Kidney epithelial cell (primary cell): ENCODE measurements around the gene CHI3L1. TPM values are rescaled to one million over a fixed set of nuclear protein-coding genes. Genes with fewer than 3 reads are reported as not detected.
"Not testable (repeated sequence)": the region's sequence is repeated elsewhere in the genome, so short reads cannot be mapped to it uniquely, and the experiment has no call there.

ENCODE experiments used
- DNase-seq: peaks from one replicate; pipeline ENCODE4 v3.0.0-alpha.2; 2010; ENCODE audit warnings: low read depth
- H3K27me3 ChIP-seq: 2 replicates; pipeline ENCODE4 v1.6.0; 2011; ENCODE audit warnings: low read length; ENCODE audit not compliant: control insufficient read depth, insufficient read depth
- H3K36me3 ChIP-seq: 2 replicates; pipeline ENCODE4 v1.5.1; 2011; ENCODE audit warnings: low read length; ENCODE audit not compliant: control insufficient read depth, insufficient read depth
- H3K4me3 ChIP-seq: 2 replicates; pipeline ENCODE4 v1.5.1; 2011; ENCODE audit warnings: low read depth, mild to moderate bottlenecking, control low read depth, low read length
- total RNA-seq: library from RNA; depleted of rRNA; stranded (reverse); fragments of >200 nt; gene quantifications from 2 replicates; pipeline ENCODE4 v1.2.3, GENCODE V29; 2015
- TF ChIP-seq, protein P1 (sequence below): IDR thresholded peaks from 2 replicates; pipeline ENCODE4 v1.5.1; 2011; ENCODE audit warnings: mild to moderate bottlenecking, moderate library complexity, low read length, control low read depth, inconsistent platforms; ENCODE audit not compliant: insufficient read depth, poor library complexity, severe bottlenecking

Gene CHI3L1
- 1.5 and 2.1 TPM in 2 replicates for total RNA-seq

DNA sequence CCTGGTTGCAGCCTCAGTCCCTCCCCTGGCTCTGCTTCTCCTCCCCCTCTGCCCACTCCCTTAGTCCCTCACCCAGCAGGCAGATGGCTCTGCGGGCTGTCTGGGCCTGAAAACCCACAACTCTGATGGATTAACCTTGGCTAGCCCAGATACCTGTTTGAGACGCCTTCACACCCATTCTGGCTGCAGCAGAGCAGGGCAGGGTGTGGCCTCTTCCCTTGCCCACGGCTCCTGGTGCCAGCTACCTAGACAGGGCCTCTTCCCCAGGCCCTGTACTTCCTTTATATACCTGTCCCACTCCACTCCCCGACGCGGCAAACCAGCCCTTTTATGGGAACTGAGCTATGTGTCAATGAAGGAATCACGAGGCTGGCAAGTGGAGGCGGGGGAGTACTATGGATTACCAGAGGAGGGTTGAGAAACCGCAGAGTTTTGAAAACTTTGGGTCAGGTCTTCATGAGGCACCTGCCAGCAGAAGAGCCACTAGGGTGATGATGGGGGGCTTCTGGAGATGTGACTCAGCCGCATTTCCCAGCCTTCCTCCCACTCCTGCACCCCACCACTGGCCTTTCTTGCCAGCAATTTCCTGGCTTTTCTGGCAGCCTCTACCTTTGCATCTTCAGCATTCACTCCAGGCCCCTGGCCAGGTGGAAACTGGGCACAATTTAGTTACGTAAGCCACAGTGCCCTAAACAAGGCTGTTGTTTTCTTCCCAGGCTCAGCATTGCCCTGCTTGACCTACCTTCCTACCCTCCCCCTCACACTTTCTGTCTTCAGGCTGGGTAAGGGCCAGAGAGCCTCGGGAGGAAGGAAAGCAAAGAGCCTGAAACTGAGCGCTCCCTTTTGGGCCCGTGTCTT lies at the start of gene CHI3L1:
Gene CHI3L1 (minus strand): TSS at position 259 of the 858 bp plus-strand sequence. CDS start 81 bp downstream, at position 178.
- no peaks in the 10 kb centered on the region for H3K27me3 ChIP-seq
- TF ChIP-seq, protein P1, sequence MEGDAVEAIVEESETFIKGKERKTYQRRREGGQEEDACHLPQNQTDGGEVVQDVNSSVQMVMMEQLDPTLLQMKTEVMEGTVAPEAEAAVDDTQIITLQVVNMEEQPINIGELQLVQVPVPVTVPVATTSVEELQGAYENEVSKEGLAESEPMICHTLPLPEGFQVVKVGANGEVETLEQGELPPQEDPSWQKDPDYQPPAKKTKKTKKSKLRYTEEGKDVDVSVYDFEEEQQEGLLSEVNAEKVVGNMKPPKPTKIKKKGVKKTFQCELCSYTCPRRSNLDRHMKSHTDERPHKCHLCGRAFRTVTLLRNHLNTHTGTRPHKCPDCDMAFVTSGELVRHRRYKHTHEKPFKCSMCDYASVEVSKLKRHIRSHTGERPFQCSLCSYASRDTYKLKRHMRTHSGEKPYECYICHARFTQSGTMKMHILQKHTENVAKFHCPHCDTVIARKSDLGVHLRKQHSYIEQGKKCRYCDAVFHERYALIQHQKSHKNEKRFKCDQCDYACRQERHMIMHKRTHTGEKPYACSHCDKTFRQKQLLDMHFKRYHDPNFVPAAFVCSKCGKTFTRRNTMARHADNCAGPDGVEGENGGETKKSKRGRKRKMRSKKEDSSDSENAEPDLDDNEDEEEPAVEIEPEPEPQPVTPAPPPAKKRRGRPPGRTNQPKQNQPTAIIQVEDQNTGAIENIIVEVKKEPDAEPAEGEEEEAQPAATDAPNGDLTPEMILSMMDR: no peak
- no peak for DNase-seq
- H3K4me3 ChIP-seq: no peak within 1 kb of the TSS
- H3K36me3 ChIP-seq: no peaks in the 10 kb centered on the region

DNA sequence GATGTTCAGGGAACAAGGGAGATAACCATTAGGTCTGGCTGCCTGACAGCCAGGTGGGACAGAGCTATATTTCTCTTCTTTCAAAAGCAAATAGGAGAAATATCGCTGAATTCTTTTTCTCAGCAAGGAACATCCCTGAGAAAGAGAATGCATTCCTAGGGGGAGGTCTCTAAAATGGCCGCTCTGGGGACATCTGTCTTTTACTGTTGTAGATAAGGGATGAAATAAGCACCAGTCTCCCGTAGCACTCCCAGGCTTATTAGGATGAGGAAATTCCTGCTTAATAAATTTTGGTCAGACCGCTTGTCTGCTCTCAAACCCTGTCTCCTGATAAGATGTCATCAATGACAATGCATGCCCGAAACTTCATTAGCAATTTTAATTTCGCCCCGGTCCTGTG lies 48.4 kb upstream of the CHI3L1 start:
- not testable (repeated sequence) for DNase-seq, H3K36me3 ChIP-seq, H3K4me3 ChIP-seq
- H3K27me3 ChIP-seq: peaks cover 11% of the 10 kb centered on the region

DNA sequence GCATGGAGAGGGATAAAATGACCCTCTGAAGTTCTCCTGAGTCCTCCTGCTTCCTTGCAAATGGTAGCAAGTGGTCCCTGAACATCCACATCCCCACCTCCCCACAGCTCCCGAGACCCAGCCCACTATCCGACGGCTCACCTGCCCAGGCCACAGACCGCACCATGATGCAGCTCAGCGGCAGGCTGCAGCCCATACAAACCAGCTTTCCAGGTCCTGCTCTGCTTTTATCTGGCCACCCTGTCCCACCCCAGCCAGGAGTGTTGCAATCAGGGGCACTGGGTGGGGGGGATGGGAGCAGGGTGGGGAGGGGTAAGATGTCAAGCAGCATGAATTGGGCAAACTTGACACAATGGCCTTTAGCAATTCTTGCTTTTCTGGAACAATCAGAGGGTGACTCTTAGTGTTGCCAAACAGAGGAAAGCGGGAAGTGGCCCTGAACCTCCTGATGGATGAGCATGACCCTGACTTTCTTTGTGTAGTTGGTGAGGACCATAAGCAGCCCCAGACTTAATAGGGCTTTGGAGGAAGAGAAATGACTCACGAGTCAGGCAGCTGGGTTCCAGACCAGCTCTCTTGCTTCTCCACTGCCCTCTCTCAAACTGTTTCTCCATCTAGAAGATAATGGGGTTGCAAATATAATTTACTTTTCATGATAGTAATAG lies 43.1 kb upstream of the CHI3L1 start, which contains the start of gene CHIT1:
Gene CHIT1 (minus strand): TSS at position 203 of the 665 bp plus-strand sequence. CDS start 37 bp downstream, at position 166.
- TF ChIP-seq, protein P1: no peak

DNA sequence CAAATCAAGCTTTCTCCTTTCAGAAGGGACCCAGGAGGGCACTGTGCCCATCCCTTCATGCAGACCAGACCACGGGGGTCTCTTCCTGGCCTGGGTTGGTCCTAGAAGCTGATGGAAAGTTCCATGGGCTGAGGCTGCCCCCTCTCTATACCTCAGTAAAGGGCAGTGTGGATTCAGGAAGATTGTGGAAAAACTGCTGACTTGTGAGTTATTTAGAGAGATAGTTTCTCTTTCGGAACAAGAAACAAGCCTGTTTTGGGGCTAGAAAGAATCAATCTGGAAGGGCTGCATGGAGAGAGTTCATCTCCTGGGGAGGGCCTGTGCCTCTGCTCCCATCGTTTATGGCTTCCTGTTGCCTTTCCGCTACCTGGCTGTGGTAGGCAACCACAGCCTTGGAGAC lies 42.2 kb upstream of the CHI3L1 start:
- TF ChIP-seq, protein P1: no peak
- H3K36me3 ChIP-seq: no peaks in the 10 kb centered on the region
- H3K27me3 ChIP-seq: peaks cover 24% of the 10 kb centered on the region
- DNase-seq: no peak
- H3K4me3 ChIP-seq: no peak overlapping the region

More for the DNA sequence above, 43.1 kb upstream of the CHI3L1 start, which contains the start of gene CHIT1:
- Histone ChIP-seq H3K27me3 (peaks cover 26% of the 10 kb centered on the region), H3K36me3 (no peaks in the 10 kb centered on the region), H3K4me3 (no peak within 1 kb of the TSS)
- no peak for DNase-seq

DNA sequence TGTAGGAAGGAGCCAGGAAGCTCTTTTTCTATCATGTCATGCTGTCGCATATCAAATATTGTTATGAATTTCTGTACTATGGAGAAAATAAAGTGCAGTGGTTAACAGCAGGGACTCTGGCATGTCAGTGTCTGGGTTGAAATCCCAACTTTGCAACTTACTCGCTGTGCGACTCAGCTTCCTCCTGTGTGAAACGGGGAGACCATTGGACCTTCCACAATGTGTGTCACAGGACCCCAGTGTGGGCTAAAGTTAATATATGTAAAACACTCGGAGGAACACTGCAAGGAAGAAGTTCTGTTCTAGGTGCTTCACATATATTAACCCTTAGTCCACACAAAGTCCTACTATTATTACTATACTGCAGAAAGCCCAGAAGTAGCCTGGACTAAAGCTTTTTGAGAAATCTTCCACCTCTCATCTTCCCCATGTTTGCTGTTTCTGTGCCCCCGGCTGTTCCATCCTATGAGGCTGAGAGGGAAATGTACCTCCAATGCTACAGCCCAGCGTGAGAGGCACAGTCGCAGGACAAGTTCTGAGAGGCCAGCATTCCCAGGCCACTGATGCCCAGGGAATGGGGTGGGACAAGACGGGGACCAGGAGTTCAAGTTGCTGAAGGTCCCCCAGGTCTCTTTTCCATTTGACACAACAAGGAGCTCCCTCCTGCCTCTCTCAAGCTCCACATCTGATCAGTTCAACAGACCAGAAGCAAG lies 41.0 kb upstream of the CHI3L1 start:
- Histone ChIP-seq H3K4me3 (no peak overlapping the region), H3K27me3 (peaks cover 19% of the 10 kb centered on the region), H3K36me3 (no peaks in the 10 kb centered on the region)
- no peak for DNase-seq
- TF ChIP-seq, protein P1: no peak

DNA sequence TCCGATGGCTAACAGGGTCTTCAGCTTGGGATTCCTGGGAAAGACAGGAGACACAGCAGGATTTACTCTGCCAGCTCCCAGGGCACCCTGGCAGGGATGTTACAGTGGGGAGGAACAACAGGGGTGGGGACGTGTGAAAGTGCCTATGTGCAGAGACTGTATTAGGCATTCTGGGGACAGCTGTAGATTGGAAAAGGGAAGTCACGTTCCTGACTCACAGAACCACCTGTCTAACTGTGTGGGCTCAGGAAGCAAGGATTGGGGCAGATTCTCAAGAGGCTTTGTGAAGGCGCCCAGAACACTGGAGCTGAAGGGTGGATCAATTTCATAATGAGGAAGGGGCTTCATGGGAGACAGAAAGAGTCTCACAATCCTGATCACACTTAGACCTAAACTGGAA lies 38.6 kb upstream of the CHI3L1 start:
- no peak for DNase-seq
- Histone ChIP-seq H3K27me3 (peaks cover 21% of the 10 kb centered on the region), H3K4me3 (no peak overlapping the region), H3K36me3 (no peaks in the 10 kb centered on the region)
- TF ChIP-seq, protein P1: no peak
